Measurements from ENCODE around the gene SEMA4G.

Gene SEMA4G

GRCh38 chr10:100934084-100934659 is 35.1 kb upstream of the SEMA4G start:
- peak; percentile 40 for DNase-seq (ENCODE audit: extremely low spot score)
- POLR2A ChIA-PET: no interaction called here
- CTCF ChIA-PET: interaction anchor here (0.6 kb wide), 1 partner anchor 24 kb away, joined by 7 read pairs; no protein-coding TSS in a partner anchor

DNA sequence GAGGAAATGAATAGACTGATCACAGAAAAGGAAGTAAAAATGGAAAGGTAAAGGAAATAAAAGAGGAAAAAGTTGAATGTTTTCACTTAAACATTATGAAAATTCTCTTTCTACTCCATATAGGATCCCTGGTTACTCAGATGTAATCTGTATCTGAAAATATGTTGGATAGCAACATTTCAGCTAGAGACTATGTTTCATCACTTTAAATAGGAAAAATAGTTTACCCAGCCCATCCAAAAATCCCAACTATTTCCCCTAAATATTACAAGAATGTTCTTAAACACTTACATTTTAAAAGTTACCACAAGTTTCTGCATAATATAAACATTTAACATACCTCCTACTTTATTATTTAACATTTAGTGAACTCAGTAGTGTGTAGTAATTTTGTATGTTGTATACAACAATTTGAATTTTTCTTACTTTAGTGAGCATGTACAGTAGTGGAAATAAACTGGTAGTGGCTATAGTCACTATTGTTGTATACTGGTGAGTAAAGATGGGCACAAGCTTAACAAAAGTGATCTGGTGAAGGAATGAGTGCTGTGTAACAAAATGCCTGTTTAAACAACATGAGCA is 29.4 kb upstream of the SEMA4G start:
- DNase-seq (ENCODE audit: extremely low spot score): no peak
- TF ChIP-seq SUZ12 (IDR thresholded peaks at IDR 0.05) (no peak), FOXK2 (IDR thresholded peaks at IDR 0.05) (no peak), BHLHE40 (IDR thresholded peaks at IDR 0.05; ENCODE audit: borderline replicate concordance) (no peak), TARDBP (IDR thresholded peaks at IDR 0.05) (no peak), HDGF (IDR thresholded peaks at IDR 0.05; ENCODE audit: borderline replicate concordance) (no peak), ELF4 (IDR thresholded peaks at IDR 0.05) (no peak), CTBP1 (IDR thresholded peaks at IDR 0.05; ENCODE audit: borderline replicate concordance) (no peak), L3MBTL2 (conservative IDR thresholded peaks at IDR 0.05) (no peak), SP1 (IDR thresholded peaks at IDR 0.05) (no peak), LEF1 (IDR thresholded peaks at IDR 0.05; ENCODE audit: borderline replicate concordance) (no peak), FOXM1 (IDR thresholded peaks at IDR 0.05; ENCODE audit: borderline replicate concordance) (no peak), ARNT (IDR thresholded peaks at IDR 0.05) (no peak), FOXA1 (IDR thresholded peaks at IDR 0.05) (no peak), NFRKB (IDR thresholded peaks at IDR 0.05) (no peak), ZNF384 (IDR thresholded peaks at IDR 0.05) (no peak)
- TF ChIP-seq, protein P1, sequence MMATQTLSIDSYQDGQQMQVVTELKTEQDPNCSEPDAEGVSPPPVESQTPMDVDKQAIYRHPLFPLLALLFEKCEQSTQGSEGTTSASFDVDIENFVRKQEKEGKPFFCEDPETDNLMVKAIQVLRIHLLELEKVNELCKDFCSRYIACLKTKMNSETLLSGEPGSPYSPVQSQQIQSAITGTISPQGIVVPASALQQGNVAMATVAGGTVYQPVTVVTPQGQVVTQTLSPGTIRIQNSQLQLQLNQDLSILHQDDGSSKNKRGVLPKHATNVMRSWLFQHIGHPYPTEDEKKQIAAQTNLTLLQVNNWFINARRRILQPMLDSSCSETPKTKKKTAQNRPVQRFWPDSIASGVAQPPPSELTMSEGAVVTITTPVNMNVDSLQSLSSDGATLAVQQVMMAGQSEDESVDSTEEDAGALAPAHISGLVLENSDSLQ (IDR thresholded peaks at IDR 0.05): no peak
- CTCF ChIA-PET: no interaction called here
- POLR2A ChIA-PET: no interaction called here

More at GRCh38 chr10:100934084-100934659, 35.1 kb upstream of the SEMA4G start:
- peak; percentile 61 for TF ChIP-seq ZNF384 (IDR thresholded peaks at IDR 0.05)
- TF ChIP-seq FOXA1 (IDR thresholded peaks at IDR 0.05): no peak

GRCh38 chr10:100942229-100942628 is 27.1 kb upstream of the SEMA4G start:
- no peak for DNase-seq (ENCODE audit: extremely low spot score)
- POLR2A ChIA-PET: no interaction called here
- CTCF ChIA-PET: interaction anchor here (0.7 kb wide), 1 partner anchor 52 kb away, joined by 3 read pairs; no protein-coding TSS in a partner anchor
- TF ChIP-seq BHLHE40 (IDR thresholded peaks at IDR 0.05; ENCODE audit: borderline replicate concordance) (no peak), SUZ12 (IDR thresholded peaks at IDR 0.05) (no peak), FOXM1 (IDR thresholded peaks at IDR 0.05; ENCODE audit: borderline replicate concordance) (no peak), ARNT (IDR thresholded peaks at IDR 0.05) (no peak), FOXK2 (IDR thresholded peaks at IDR 0.05) (no peak), FOXA1 (IDR thresholded peaks at IDR 0.05) (no peak), ELF4 (IDR thresholded peaks at IDR 0.05) (no peak), NFRKB (IDR thresholded peaks at IDR 0.05) (no peak), ZNF384 (IDR thresholded peaks at IDR 0.05) (no peak)
- TF ChIP-seq, protein P1 (IDR thresholded peaks at IDR 0.05): no peak

- POLR2A ChIA-PET: no interaction called here
- no peak for TF ChIP-seq FOXA1 (IDR thresholded peaks at IDR 0.05)
- TF ChIP-seq L3MBTL2 (conservative IDR thresholded peaks at IDR 0.05): no peak
- TF ChIP-seq SUZ12 (IDR thresholded peaks at IDR 0.05): no peak
- TF ChIP-seq BHLHE40 (IDR thresholded peaks at IDR 0.05; ENCODE audit: borderline replicate concordance): no peak
- no peak for TF ChIP-seq SP1 (IDR thresholded peaks at IDR 0.05)
- TF ChIP-seq TARDBP (IDR thresholded peaks at IDR 0.05): no peak
- TF ChIP-seq FOXK2 (IDR thresholded peaks at IDR 0.05): no peak
- no peak for TF ChIP-seq CTBP1 (IDR thresholded peaks at IDR 0.05; ENCODE audit: borderline replicate concordance)
- TF ChIP-seq NFRKB (IDR thresholded peaks at IDR 0.05): no peak
- no peak for TF ChIP-seq ELF4 (IDR thresholded peaks at IDR 0.05)
- TF ChIP-seq LEF1 (IDR thresholded peaks at IDR 0.05; ENCODE audit: borderline replicate concordance): no peak
- no peak for TF ChIP-seq FOXM1 (IDR thresholded peaks at IDR 0.05; ENCODE audit: borderline replicate concordance)
- TF ChIP-seq ARNT (IDR thresholded peaks at IDR 0.05): no peak
- no peak for TF ChIP-seq ZNF384 (IDR thresholded peaks at IDR 0.05)
- TF ChIP-seq, protein P1 (IDR thresholded peaks at IDR 0.05): no peak
- TF ChIP-seq HDGF (IDR thresholded peaks at IDR 0.05; ENCODE audit: borderline replicate concordance): no peak
- DNase-seq (ENCODE audit: extremely low spot score): no peak
- CTCF ChIA-PET: no interaction called here
These were observed 25.8 kb upstream of the SEMA4G start for GRCh38 chr10:100943508-100943907.

DNA sequence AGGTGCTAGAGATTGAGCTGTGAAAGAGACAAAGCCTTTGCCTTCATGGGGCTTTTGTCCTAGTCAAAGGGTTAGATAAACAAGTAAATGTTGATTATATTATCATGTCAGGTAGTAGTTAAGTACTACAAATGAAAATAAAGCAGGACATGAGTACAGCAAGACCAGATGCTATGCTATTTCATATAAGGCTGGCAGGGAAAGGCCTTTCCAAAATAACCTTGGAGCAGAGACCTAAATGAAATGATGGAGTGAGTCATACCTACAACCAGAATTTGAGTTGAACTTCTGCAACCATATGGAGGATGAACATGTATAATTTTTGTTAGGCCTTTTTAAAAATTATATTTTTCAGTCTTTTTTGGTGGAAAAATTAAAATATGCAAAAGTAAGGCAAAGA is 23.6 kb upstream of the SEMA4G start:
- POLR2A ChIA-PET: no interaction called here
- CTCF ChIA-PET: no interaction called here
- DNase-seq (ENCODE audit: extremely low spot score): no peak
- TF ChIP-seq ELF4 (IDR thresholded peaks at IDR 0.05) (no peak), FOXM1 (IDR thresholded peaks at IDR 0.05; ENCODE audit: borderline replicate concordance) (no peak), BHLHE40 (IDR thresholded peaks at IDR 0.05; ENCODE audit: borderline replicate concordance) (no peak), LEF1 (IDR thresholded peaks at IDR 0.05; ENCODE audit: borderline replicate concordance) (no peak), SUZ12 (IDR thresholded peaks at IDR 0.05) (no peak), L3MBTL2 (conservative IDR thresholded peaks at IDR 0.05) (no peak), CTBP1 (IDR thresholded peaks at IDR 0.05; ENCODE audit: borderline replicate concordance) (no peak), ARNT (IDR thresholded peaks at IDR 0.05) (no peak), ZNF384 (IDR thresholded peaks at IDR 0.05) (no peak), HDGF (IDR thresholded peaks at IDR 0.05; ENCODE audit: borderline replicate concordance) (no peak), TARDBP (IDR thresholded peaks at IDR 0.05) (no peak), SP1 (IDR thresholded peaks at IDR 0.05) (no peak), FOXK2 (IDR thresholded peaks at IDR 0.05) (no peak)
- TF ChIP-seq, protein P1 (IDR thresholded peaks at IDR 0.05): no peak
